Measurements from ENCODE around the gene CMSS1.

Gene CMSS1

GRCh38 chr3:99870712-99871111, 53.0 kb downstream of the CMSS1 start:
- Histone ChIP-seq H3K36me3 (ENCODE audit: control insufficient read depth in 2 of 2, insufficient read depth in 1 of 2, low read length in 2 of 2) (no peaks in the 10 kb centered on the region), H3K4me3 (ENCODE audit: low read depth, low read length) (no peak overlapping the region), H3K27ac (ENCODE audit: extremely low read depth, low read depth, low read length) (no peak overlapping the region), H3K9me3 (ENCODE audit: control insufficient read depth, insufficient read depth, low read depth, low read length) (no peaks in the 10 kb centered on the region), H3K4me1 (ENCODE audit: control insufficient read depth, insufficient read depth, low read length) (peaks cover 35% of the 10 kb centered on the region)
- POLR2A ChIA-PET: no interaction called here
- CTCF ChIA-PET: no interaction called here
- TF ChIP-seq ZNF175 (tag by site-specific recombination; IDR thresholded peaks at IDR 0.05) (no peak), ZNF580 (tag by site-specific recombination; IDR thresholded peaks at IDR 0.05) (no peak), ZNF311 (tag by site-specific recombination; IDR thresholded peaks at IDR 0.05; ENCODE audit: borderline replicate concordance) (no peak), ZNF558 (tag by site-specific recombination; IDR thresholded peaks at IDR 0.05) (no peak), GLI2 (tag by site-specific recombination; IDR thresholded peaks at IDR 0.05; ENCODE audit: borderline replicate concordance, low read depth) (no peak), ZNF544 (tag by site-specific recombination; IDR thresholded peaks at IDR 0.05) (no peak), ZSCAN5A (tag by site-specific recombination; IDR thresholded peaks at IDR 0.05) (no peak), ZNF335 (tag by site-specific recombination; conservative IDR thresholded peaks at IDR 0.05) (no peak), BCL11A (tag by site-specific recombination; IDR thresholded peaks at IDR 0.05; ENCODE audit: low read depth) (no peak), ZNF324 (tag by site-specific recombination; IDR thresholded peaks at IDR 0.05) (no peak), ZBTB11 (tag by site-specific recombination; conservative IDR thresholded peaks at IDR 0.05; ENCODE audit: low read depth) (no peak), REST (tag by site-specific recombination; IDR thresholded peaks at IDR 0.05) (no peak), ZNF19 (tag by site-specific recombination; IDR thresholded peaks at IDR 0.05; ENCODE audit: low read depth) (no peak), SP3 (tag by site-specific recombination; IDR thresholded peaks at IDR 0.05) (no peak)

GRCh38 chr3:99871231-99872045, 53.8 kb downstream of the CMSS1 start:
- Histone ChIP-seq H3K36me3 (ENCODE audit: control insufficient read depth in 2 of 2, insufficient read depth in 1 of 2, low read length in 2 of 2) (no peaks in the 10 kb centered on the region), H3K9me3 (ENCODE audit: control insufficient read depth, insufficient read depth, low read depth, low read length) (no peaks in the 10 kb centered on the region), H3K27ac (ENCODE audit: extremely low read depth, low read depth, low read length) (no peak overlapping the region), H3K4me3 (ENCODE audit: low read depth, low read length) (no peak overlapping the region), H3K4me1 (ENCODE audit: control insufficient read depth, insufficient read depth, low read length) (peaks cover 29% of the 10 kb centered on the region)
- peak; percentile 40 for TF ChIP-seq PRDM10 (tag by site-specific recombination; IDR thresholded peaks at IDR 0.05)
- no peak for TF ChIP-seq ZNF621 (tag by site-specific recombination; IDR thresholded peaks at IDR 0.05)
- ChIA-PET CTCF (interaction anchor here (0.5 to 0.6 kb wide), 3 partner anchors 39 to 1059 kb away, joined by 3 to 4 read pairs (median 4); no protein-coding TSS in a partner anchor), POLR2A (no interaction called here)
